ENCODE results near the gene COL15A1.

COL15A1 gene

GRCh38 chr9:99057665-99058625, 114.2 kb downstream of the COL15A1 start:
- no peaks in the 10 kb centered on the region for H3K4me1 ChIP-seq (ENCODE audit: control insufficient read depth, insufficient read depth, low read length)
- no peak overlapping the region for H3K9ac ChIP-seq (ENCODE audit: low read depth, low read length)
- H3K4me3 ChIP-seq (ENCODE audit: low read depth, low read length), result no peak overlapping the region
- no peaks in the 10 kb centered on the region for H3K36me3 ChIP-seq (ENCODE audit: control insufficient read depth, insufficient read depth, low read length)
- no peaks in the 10 kb centered on the region for H3K27me3 ChIP-seq (ENCODE audit: control insufficient read depth, insufficient read depth, low read length)
- H3K9me3 ChIP-seq (ENCODE audit: control insufficient read depth, insufficient read depth, low read length), result no peaks in the 10 kb centered on the region

- Histone ChIP-seq H3K27me3 (ENCODE audit: control insufficient read depth, insufficient read depth, low read length) (no peaks in the 10 kb centered on the region), H3K9ac (ENCODE audit: low read depth, low read length) (no peak overlapping the region), H3K9me3 (ENCODE audit: control insufficient read depth, insufficient read depth, low read length) (no peaks in the 10 kb centered on the region), H3K36me3 (ENCODE audit: control insufficient read depth, insufficient read depth, low read length) (no peaks in the 10 kb centered on the region), H3K4me1 (ENCODE audit: control insufficient read depth, insufficient read depth, low read length) (no peaks in the 10 kb centered on the region), H3K4me3 (ENCODE audit: low read depth, low read length) (no peak overlapping the region)
Measured at GRCh38 chr9:99058964-99059921, 115.5 kb downstream of the COL15A1 start.

DNA sequence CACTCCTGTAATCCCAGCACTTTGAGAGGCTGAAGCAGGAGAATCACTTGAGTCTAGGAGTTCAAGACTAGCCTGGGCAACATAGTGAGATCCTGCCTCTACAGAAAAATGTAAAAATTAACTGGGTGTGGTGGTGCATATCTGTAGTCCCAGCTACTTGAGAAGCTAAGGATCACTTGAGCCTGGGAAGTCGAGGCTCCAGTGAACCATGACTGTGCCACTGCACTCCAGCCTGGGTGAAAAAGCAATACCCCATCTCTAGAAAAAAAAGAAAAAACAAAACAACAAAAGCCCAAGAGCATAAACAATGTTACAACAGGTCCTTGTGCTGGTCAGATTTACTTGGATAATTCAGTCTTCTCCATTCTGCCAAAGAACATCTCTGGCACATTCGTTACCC, 116.9 kb downstream of the COL15A1 start:
- no peaks in the 10 kb centered on the region for H3K36me3 ChIP-seq (ENCODE audit: control insufficient read depth, insufficient read depth, low read length)
- H3K27me3 ChIP-seq (ENCODE audit: control insufficient read depth, insufficient read depth, low read length), result no peaks in the 10 kb centered on the region
- no peak overlapping the region for H3K9ac ChIP-seq (ENCODE audit: low read depth, low read length)
- H3K4me1 ChIP-seq (ENCODE audit: control insufficient read depth, insufficient read depth, low read length), result no peaks in the 10 kb centered on the region
- H3K9me3 ChIP-seq (ENCODE audit: control insufficient read depth, insufficient read depth, low read length), result no peaks in the 10 kb centered on the region
- H3K4me3 ChIP-seq (ENCODE audit: low read depth, low read length), result no peak overlapping the region

- H3K4me1 ChIP-seq (ENCODE audit: control insufficient read depth, insufficient read depth, low read length), result no peaks in the 10 kb centered on the region
- no peak overlapping the region for H3K4me3 ChIP-seq (ENCODE audit: low read depth, low read length)
- H3K9me3 ChIP-seq (ENCODE audit: control insufficient read depth, insufficient read depth, low read length), result no peaks in the 10 kb centered on the region
- no peaks in the 10 kb centered on the region for H3K36me3 ChIP-seq (ENCODE audit: control insufficient read depth, insufficient read depth, low read length)
- no peaks in the 10 kb centered on the region for H3K27me3 ChIP-seq (ENCODE audit: control insufficient read depth, insufficient read depth, low read length)
- no peak overlapping the region for H3K9ac ChIP-seq (ENCODE audit: low read depth, low read length)
Measured at GRCh38 chr9:99062549-99062948, 118.8 kb downstream of the COL15A1 start.

GRCh38 chr9:99063522-99063921, 119.8 kb downstream of the COL15A1 start:
- no peaks in the 10 kb centered on the region for H3K27me3 ChIP-seq (ENCODE audit: control insufficient read depth, insufficient read depth, low read length)
- H3K4me1 ChIP-seq (ENCODE audit: control insufficient read depth, insufficient read depth, low read length), result no peaks in the 10 kb centered on the region
- no peak overlapping the region for H3K4me3 ChIP-seq (ENCODE audit: low read depth, low read length)
- H3K36me3 ChIP-seq (ENCODE audit: control insufficient read depth, insufficient read depth, low read length), result no peaks in the 10 kb centered on the region
- H3K9ac ChIP-seq (ENCODE audit: low read depth, low read length), result no peak overlapping the region
- H3K9me3 ChIP-seq (ENCODE audit: control insufficient read depth, insufficient read depth, low read length), result no peaks in the 10 kb centered on the region

DNA sequence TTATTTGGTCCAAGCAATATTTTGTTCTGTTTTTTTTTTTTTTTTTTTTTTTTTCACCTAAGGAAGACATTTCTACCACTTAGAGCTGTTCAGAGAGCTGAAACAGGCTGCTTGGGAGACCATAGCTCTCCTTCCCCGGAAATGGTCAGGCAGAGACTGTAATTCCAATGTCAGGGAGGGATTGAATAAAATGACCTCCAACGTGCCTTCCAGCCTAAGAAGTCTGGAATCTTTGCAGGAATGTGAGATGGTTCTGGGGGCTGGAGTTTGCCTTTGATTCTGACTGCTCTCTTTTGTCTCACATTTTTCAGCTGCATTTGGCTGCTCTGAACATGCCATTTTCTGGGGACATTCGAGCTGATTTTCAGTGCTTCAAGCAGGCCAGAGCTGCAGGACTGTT, 122.9 kb downstream of the COL15A1 start:
- H3K4me1 ChIP-seq (ENCODE audit: control insufficient read depth, insufficient read depth, low read length), result no peaks in the 10 kb centered on the region

DNA sequence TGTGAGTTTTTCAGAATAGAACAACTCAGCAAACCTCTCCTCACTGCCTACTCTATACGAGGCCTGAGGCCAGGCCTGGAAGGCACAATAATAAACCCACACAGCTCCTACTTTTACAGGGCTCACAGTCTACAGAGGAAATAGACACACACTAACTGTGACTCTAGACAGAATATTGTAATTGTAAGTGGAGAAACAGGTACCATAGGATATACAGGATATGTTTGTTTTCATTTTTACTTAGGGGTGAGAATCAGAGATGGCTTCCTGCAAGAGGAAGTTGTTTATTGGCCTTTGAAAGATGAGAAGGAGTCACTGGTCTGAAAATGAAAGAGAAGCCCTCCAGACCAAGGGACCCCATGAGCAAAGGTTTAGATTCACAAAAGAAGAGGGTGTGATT, 125.4 kb downstream of the COL15A1 start:
- Histone ChIP-seq H3K4me3 (ENCODE audit: low read depth, low read length) (no peak overlapping the region), H3K36me3 (ENCODE audit: control insufficient read depth, insufficient read depth, low read length) (no peaks in the 10 kb centered on the region), H3K4me1 (ENCODE audit: control insufficient read depth, insufficient read depth, low read length) (no peaks in the 10 kb centered on the region), H3K27me3 (ENCODE audit: control insufficient read depth, insufficient read depth, low read length) (no peaks in the 10 kb centered on the region), H3K9ac (ENCODE audit: low read depth, low read length) (no peak overlapping the region), H3K9me3 (ENCODE audit: control insufficient read depth, insufficient read depth, low read length) (no peaks in the 10 kb centered on the region)

More for the DNA sequence above, 122.9 kb downstream of the COL15A1 start:
- Histone ChIP-seq H3K36me3 (ENCODE audit: control insufficient read depth, insufficient read depth, low read length) (no peaks in the 10 kb centered on the region), H3K9ac (ENCODE audit: low read depth, low read length) (no peak overlapping the region), H3K4me3 (ENCODE audit: low read depth, low read length) (no peak overlapping the region), H3K27me3 (ENCODE audit: control insufficient read depth, insufficient read depth, low read length) (no peaks in the 10 kb centered on the region), H3K9me3 (ENCODE audit: control insufficient read depth, insufficient read depth, low read length) (no peaks in the 10 kb centered on the region)

- H3K9ac ChIP-seq (ENCODE audit: low read depth, low read length), result no peak overlapping the region
- H3K36me3 ChIP-seq (ENCODE audit: control insufficient read depth, insufficient read depth, low read length), result no peaks in the 10 kb centered on the region
- no peaks in the 10 kb centered on the region for H3K27me3 ChIP-seq (ENCODE audit: control insufficient read depth, insufficient read depth, low read length)
- no peaks in the 10 kb centered on the region for H3K9me3 ChIP-seq (ENCODE audit: control insufficient read depth, insufficient read depth, low read length)
- H3K4me1 ChIP-seq (ENCODE audit: control insufficient read depth, insufficient read depth, low read length), result no peaks in the 10 kb centered on the region
- no peak overlapping the region for H3K4me3 ChIP-seq (ENCODE audit: low read depth, low read length)
Measured at GRCh38 chr9:99069546-99069945, 125.8 kb downstream of the COL15A1 start.

DNA sequence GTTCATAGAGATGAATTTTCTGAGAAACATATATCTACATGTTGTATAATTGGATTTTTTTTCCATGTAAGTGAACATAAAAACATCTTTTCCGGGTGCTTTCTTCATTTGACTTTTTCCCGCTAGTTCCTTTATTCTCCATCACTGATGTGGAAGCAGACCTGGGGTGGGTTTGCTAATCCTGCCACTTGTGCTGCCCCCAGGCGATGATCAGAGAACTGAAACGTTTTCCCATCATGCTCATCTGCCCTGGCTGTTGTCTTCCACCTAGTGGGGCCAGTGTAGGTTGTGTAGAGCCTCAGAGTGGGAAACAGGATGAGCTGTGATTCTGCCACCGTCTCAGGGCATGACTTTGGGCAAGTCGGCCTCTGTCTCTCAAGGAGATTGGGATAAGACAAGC, 127.0 kb downstream of the COL15A1 start:
- Histone ChIP-seq H3K4me3 (ENCODE audit: low read depth, low read length) (no peak overlapping the region), H3K27me3 (ENCODE audit: control insufficient read depth, insufficient read depth, low read length) (no peaks in the 10 kb centered on the region), H3K9ac (ENCODE audit: low read depth, low read length) (no peak overlapping the region), H3K4me1 (ENCODE audit: control insufficient read depth, insufficient read depth, low read length) (no peaks in the 10 kb centered on the region), H3K36me3 (ENCODE audit: control insufficient read depth, insufficient read depth, low read length) (no peaks in the 10 kb centered on the region), H3K9me3 (ENCODE audit: control insufficient read depth, insufficient read depth, low read length) (no peaks in the 10 kb centered on the region)

GRCh38 chr9:99071313-99072039, 127.8 kb downstream of the COL15A1 start:
- H3K4me3 ChIP-seq (ENCODE audit: low read depth, low read length), result no peak overlapping the region
- no peaks in the 10 kb centered on the region for H3K4me1 ChIP-seq (ENCODE audit: control insufficient read depth, insufficient read depth, low read length)
- no peak overlapping the region for H3K9ac ChIP-seq (ENCODE audit: low read depth, low read length)

DNA sequence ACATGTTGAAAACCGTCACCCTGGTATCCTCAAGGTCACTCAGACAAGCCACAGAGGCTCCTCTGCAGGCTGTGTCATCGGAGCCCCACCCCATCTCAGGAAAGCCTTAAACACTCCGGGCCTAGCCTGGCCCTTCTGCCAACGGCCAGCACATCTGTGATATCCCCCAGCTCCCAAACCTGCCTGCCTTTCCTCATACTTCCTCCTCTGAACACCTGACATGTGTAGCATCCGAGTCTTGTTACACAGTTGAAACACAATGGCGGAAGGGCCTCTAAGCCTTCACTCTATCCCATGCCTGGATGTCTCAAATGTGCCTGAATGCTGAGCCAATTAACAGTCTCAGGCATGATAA, 128.3 kb downstream of the COL15A1 start:
- no peak overlapping the region for H3K4me3 ChIP-seq (ENCODE audit: low read depth, low read length)
- H3K9me3 ChIP-seq (ENCODE audit: control insufficient read depth, insufficient read depth, low read length), result no peaks in the 10 kb centered on the region
- no peaks in the 10 kb centered on the region for H3K4me1 ChIP-seq (ENCODE audit: control insufficient read depth, insufficient read depth, low read length)

More at GRCh38 chr9:99071313-99072039, 127.8 kb downstream of the COL15A1 start:
- no peaks in the 10 kb centered on the region for H3K36me3 ChIP-seq (ENCODE audit: control insufficient read depth, insufficient read depth, low read length)
- no peaks in the 10 kb centered on the region for H3K9me3 ChIP-seq (ENCODE audit: control insufficient read depth, insufficient read depth, low read length)
- H3K27me3 ChIP-seq (ENCODE audit: control insufficient read depth, insufficient read depth, low read length), result no peaks in the 10 kb centered on the region

More for the DNA sequence above, 128.3 kb downstream of the COL15A1 start:
- Histone ChIP-seq H3K36me3 (ENCODE audit: control insufficient read depth, insufficient read depth, low read length) (no peaks in the 10 kb centered on the region), H3K9ac (ENCODE audit: low read depth, low read length) (no peak overlapping the region), H3K27me3 (ENCODE audit: control insufficient read depth, insufficient read depth, low read length) (no peaks in the 10 kb centered on the region)
